OCI-LY1 (cell line): Measurements from ENCODE around the gene ST3GAL2.

Source experiments
- CTCF ChIP-seq: fragments of 200-600 bp; sonication (generic), shearing (Covaris generic); IDR thresholded peaks from 2 replicates; pipeline ENCODE4 v1.5.1; 2017; ENCODE audit warnings: mild to moderate bottlenecking, antibody characterized with exemption, low read length, moderate library complexity, mixed read lengths
- EZH2 ChIP-seq: fragments of 200-600 bp; sonication (generic), shearing (Covaris generic); IDR thresholded peaks from 2 replicates; pipeline ENCODE4 v1.8.0; 2017; ENCODE audit warnings: borderline replicate concordance, mixed run types, mild to moderate bottlenecking, antibody characterized with exemption, low read length, moderate library complexity, mixed read lengths

DNA sequence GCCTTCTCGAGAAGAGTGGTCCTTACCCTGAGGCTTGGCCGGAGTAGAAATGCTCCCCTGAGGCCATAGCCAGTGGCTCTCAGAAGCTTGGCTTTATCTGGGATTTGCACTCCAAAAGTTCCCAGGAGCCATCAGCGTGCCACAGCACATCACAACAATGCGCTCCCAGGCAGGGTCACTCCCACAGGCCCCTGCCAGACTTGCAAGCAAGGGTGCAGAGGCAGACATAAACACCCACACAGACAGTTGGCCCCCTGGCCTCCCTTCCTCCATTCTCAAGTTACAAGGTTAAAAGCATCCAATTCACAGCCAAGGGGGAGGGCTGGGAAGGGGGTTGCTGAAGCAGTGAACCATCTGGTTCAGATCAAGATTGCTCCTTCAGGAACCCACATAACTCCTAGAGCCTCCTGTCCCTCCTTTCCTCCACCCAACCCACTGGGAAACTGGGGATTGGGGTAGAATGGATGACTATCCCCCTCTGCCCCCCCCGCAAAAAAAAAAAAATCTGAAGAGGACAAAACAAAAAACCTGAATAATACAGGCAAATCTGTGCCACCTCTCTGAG, 1.8 kb downstream of the ST3GAL2 start:
- TF ChIP-seq CTCF (no peak), EZH2 (no peak)
